ENCODE data around the gene MZT2A.
"Not testable (repeated sequence)": the region's sequence is repeated elsewhere in the genome, so short reads cannot be mapped to it uniquely, and the experiment has no call there.

Gene MZT2A

DNA sequence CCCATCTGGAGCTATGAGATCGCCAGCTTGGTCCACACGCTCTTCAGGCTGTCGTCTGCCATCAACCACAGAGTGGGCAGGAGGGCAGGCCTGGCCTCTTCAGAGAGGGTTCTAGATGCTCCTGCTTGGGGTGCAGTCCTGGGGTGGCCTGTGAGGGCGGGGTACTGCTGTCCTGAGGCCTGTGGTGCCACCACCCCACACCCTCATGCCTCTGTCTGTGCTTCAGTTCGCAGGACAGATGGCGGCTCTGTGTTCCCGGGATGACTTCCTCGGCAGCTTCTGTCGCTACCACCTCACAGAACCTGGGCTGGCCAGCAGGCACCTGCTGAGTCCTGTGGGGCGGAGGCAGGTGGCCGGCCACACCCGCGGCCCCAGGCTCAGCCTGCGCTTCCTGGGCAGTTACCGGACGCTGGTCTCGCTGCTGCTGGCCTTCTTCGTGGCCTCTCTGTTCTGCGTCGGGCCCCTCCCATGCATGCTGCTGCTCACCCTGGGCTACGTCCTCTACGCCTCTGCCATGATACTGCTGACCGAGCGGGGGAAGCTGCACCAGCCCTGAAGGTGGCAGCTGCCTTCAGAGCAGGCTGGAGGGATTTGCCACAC lies 27.8 kb upstream of the MZT2A start:
- DNase-seq, result not testable (repeated sequence)

- no peak for DNase-seq
Measured at GRCh38 chr2:131519466-131519865, 27.3 kb upstream of the MZT2A start.

DNA sequence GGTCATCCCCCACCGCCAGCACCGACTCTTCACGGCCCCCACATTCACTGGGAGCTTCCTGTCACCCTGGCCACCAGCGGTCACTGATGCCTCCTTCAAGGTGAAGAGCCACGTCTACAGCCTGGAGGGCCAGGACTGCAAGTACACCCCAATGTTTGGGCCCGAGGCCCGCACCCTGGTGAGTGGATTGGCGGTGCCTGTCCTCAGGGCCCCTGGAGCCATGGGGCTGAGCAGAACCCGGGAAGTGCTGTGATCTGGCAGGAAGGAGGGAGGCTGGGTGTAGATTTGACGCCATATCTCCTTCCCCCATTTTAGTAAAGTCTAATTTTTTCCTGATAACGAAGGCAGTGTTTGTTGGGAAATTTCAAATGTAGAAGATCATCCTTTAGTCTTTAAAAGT lies 26.3 kb upstream of the MZT2A start:
- not testable (repeated sequence) for DNase-seq

- not testable (repeated sequence) for DNase-seq
Measured at GRCh38 chr2:131517856-131518255, 25.7 kb upstream of the MZT2A start.

DNA sequence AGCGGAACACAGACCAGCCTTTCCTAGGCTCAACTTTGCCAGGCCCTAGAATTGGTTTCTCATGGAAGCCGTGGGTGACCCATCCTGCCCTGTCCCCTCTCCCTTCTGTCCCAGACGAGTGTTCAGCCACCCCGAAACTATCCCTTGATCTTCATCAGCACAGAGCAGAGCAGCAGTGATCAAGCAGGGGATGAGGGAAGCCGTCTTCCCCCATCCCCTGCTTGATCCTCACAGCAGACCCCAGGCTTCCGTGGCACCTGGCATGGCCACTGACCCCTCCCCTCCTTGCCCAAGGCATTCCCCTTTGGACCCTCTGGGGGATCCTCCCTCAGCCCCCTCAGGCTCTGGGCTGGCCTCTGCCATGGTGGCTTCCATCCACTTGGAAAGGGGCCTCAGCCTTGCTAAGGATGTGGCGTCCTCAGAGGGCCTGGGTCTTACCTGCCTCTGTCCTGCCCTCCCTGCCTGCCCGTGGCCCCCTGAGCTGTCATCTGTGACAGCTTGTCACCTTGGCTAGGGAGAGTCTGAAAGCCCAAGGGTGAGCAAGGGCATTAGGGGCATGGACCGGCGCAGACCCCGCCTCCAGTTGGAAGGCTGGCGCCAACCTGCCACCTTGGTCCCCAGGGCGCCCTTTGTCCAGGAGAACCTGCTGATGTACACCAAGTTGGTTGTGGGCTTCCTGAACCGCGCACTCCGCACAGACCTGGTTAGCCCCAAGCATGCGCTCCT lies 25.1 kb upstream of the MZT2A start:
- no peak for DNase-seq

DNA sequence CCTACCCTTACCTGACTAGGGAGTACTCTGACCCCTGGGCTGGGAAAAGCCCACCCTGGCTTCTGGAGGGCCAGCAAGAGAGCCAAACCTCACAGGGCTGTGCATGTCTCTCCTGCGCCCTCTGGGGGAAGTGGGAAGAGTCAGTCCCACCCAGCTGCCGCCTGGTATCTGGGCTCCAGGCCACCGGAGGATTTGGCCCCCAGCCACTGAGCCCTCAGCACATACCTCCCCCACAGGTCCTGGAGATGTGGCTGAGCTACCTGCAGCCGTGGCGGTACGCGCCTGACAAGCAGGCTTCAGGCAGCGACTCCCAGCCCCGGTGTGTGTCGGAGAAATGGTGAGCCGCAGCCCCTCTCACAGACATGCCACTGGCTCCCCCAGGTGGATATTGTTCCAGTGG lies 24.4 kb upstream of the MZT2A start:
- DNase-seq, result not testable (repeated sequence)

DNA sequence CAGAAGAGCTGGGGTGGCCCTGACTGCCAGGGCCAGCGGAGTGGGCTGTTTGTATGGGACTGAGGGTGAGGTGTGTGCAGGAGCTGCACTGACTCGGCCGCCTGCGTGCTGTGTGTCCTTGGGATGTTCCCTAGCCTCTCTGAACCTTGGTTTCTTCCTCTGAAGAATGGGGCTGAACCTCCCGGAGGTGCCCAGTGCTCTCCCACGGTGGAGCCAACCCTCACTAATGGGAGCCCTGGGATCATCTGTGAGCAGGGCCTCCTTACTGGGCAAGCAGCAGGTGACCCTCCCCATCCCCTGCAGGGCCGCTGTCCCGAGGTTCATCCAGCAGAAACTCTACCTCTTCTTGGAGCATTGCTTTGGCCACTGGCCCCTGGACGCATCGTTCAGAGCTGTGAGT lies 23.8 kb upstream of the MZT2A start:
- DNase-seq, result no peak

DNA sequence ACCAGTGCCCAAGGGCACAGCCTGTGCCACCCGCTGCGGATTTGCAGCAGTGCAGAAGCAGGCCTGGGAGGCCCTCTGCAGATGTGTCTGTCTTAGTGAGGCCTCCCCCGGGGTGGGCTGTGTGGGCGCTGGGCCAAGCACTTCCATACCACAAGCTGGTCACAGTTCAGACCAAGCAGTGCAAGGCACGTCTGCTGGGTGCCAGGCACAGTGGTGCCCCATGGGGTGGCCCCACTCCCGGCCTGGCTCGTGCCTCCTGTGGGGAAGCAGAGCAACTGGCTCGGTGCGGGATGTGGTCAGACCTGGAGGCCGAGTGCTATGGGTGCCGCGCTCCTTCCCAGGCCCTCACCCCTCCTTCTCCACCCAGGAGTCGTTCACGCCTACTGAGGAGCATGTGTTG lies 23.0 kb upstream of the MZT2A start:
- not testable (repeated sequence) for DNase-seq

DNA sequence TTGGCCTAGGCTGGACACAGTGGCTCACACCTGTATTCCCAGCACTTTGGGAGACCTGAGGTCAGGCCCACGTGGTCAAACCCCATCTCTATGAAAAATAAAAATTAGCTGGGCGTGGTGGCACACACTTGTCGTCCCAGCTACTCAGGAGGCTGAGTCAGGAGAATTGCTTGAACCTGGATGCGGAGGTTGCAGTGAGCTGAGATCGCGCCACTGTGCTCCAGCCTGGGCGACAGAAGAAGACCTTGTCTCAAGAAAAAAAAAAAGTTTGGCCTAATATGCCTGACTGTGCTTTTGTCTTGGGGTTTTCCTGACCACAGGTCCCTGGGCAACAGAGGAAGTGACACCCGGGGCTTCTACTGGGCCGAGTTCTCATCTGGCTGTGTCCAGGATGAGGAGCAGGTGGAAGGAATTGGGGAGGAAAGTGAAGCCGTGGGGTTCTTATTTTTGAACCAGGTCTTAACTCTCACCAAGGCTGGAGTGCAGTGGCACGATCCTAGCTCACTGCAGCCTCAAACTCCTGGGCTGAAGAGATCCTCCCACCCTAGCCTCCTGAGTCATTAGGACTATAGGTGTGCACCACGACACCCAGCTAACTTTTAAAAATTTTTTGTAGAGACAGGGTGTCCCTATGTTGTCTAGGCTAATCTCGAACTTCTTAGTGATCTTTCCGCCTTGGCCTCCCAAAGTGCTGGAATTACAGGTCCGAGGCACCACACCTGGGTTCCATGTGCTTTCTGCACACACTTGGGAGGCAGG lies 22.4 kb upstream of the MZT2A start:
- not testable (repeated sequence) for DNase-seq

DNA sequence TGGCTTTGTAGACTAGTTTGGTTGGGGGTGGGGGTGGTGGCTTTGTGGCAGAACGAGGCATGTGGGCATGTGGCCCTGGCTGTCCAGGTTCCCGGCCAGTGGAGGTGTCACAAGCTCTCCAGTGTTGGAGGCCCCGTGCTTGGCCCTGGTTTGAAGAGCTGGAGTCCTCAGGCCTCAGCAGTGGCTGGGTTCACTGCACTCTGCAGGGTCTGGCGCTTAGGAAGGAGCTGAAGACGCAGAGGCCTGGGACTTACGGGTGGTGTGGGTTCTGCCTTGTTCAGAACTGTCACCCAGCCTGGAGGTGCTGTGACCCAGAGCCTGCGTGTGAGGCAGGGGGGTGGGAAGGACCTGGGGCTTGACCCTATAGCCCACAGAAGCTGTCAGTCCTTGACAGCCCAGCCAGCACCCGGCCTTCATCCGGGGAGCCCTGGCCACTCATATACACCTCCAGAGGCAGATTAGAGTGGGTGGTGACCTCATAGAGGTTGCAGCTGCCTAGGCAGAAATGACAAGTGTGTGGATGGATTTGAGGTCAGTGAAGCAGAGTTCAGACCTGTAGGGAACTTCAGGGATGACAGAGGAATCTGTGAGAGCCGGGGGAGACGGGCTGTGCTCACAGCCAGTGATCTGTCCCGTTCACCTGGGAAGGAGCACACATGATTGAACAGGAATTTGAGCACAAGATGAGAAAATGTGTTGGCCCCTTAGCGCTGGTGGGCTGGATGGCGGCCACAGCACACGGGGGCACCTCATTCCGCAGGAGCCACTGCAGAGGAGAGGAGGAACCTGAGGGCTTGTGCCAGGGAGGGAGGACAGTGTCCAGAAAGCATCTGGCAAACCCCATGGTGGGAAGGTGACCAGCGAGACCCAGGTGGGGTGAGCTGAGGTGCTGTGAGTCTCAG lies 20.0 kb upstream of the MZT2A start:
- DNase-seq, result not testable (repeated sequence)

- not testable (repeated sequence) for DNase-seq
Measured at GRCh38 chr2:131511291-131511968, 19.2 kb upstream of the MZT2A start.

DNA sequence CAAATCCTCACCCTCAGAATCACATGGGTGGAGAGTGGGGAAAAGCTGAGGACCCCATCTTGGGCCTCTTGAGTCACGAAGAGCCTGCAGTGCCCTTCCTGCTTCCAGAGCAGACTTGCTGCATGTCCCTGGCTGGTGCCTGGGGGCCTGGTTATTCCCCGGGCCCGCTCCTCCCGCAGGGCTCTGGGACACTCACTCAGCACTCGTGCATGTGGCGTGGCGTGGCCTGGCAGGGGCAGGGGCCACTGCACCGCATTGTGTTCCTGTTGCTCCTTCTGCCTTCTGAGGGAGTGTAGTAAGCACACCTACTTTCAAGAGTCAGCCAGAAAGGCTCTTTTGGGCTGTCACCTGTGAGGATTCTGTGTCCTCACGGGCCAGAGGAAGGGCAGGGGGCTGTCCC lies 17.4 kb upstream of the MZT2A start:
- no peak for DNase-seq

GRCh38 chr2:131504082-131504750 lies 12.0 kb upstream of the MZT2A start:
- DNase-seq, result not testable (repeated sequence)

GRCh38 chr2:131503587-131503986 lies 11.4 kb upstream of the MZT2A start:
- DNase-seq, result not testable (repeated sequence)

DNA sequence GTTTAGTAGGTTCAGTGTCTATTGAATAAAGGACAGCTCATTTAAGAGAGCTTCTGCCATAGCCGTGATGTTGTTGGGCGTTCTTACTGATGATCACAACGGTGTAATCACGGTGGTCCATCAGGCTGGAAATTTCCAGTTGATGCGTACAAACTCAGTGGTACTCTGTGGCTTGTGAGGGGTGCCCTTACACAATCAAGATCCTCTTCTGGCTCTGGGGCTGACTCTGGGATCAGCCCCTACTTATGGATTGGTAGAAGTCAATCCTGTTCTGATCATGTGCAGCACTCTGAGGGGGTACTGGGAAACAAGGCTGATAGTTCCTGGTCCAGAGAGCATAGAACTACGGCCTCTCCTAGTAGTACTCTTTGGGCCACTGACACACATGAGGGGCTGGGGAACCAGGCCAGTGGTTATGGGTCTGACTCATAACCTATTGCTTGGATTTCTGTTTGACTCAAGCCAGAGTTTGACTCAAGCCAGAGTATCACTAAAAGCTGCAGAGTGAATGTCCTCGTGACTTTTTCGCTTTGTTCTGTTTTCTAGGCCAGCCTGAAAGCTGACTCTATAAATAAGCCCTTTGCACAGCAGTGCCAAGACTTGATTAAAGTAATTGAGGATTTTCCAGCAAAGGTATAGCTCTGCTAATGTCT lies 6.2 kb upstream of the MZT2A start:
- DNase-seq, result not testable (repeated sequence)

- not testable (repeated sequence) for DNase-seq
Measured at GRCh38 chr2:131495506-131495905, 3.3 kb upstream of the MZT2A start.

- no peak for DNase-seq
Measured at GRCh38 chr2:131493199-131493968, 1.2 kb upstream of the MZT2A start.

DNA sequence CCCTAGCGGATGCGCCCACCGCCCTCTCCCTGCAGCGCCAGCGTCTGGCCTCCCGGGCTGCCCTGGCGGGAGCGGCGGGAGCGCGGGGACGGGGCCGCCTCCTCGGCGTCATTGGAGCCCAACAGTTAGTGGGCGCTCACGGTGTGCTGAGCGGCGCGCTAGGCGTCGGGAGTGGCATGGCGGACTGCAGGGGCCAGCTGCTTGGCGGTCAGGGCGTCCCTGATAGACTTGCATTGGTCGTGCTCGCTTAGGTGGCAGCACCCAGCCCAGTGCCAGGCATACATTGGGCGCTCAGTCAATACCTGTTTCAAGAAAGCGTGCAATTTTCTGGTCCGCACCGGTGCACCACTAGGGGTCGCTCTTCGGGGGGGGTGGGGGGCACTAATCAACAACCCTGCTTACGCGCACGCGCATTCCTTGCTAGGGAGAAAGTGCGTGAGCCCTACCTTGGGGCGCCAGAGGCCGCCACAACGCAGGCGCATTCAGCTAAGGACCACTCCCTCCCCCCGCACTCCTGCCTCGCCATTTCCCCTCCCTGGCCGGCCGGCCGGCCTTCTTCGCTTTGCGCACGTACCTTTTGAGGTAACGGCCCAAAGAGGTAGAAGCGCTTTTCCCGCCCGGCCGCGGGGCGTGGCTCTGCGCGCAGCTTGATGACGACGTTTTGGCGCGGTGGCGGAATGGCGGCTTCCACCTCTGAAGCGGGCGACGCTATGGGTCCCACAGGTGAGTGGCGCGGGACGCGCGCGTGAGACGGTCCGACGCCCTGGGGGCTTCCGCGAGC lies 411 bp upstream of the MZT2A start:
- DNase-seq, result peak; percentile 86

- not testable (repeated sequence) for DNase-seq
Measured at GRCh38 chr2:131491469-131491836, 744 bp downstream of the MZT2A start.

Measured in activated gamma-delta T cell (primary cell).